ENCODE results near the gene NSUN7. TPM values are rescaled to one million over a fixed set of nuclear protein-coding genes. Genes with fewer than 3 reads are reported as not detected.
A peak's percentile ranks its signal among the peaks of the same experiment; 100 is the strongest.

Gene NSUN7
- total and polyA plus RNA-seq, 7 donors = 0.03 to 0.39 (median 0.11) TPM; not detected in 4

DNA sequence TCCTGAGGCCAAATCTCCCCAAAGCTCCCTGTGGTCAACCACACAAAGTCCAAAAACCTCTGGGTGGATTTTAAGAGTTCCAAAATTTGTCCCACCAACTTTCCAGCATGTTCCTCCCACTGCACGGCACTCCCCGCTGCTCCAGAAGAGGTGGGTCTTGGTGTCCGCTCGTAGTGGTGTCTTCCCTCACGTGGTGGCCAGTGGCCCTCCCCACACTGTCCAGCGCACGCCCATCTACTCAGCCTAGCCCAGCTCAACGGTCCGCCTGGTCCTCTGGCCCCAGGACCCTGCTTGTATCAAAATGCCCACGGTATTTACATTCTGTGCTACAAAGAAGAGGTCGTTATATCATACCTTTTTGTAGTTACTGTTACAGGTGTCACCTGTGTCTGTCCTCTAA, 83.5 kb downstream of the NSUN7 start:
- peaks cover 0 to 34% of the 10 kb centered on the region in 2 donors for H3K36me3 ChIP-seq (ENCODE audit: insufficient read depth in 1 of 2, low read depth in 1 of 2)
- TF ChIP-seq, protein P1, sequence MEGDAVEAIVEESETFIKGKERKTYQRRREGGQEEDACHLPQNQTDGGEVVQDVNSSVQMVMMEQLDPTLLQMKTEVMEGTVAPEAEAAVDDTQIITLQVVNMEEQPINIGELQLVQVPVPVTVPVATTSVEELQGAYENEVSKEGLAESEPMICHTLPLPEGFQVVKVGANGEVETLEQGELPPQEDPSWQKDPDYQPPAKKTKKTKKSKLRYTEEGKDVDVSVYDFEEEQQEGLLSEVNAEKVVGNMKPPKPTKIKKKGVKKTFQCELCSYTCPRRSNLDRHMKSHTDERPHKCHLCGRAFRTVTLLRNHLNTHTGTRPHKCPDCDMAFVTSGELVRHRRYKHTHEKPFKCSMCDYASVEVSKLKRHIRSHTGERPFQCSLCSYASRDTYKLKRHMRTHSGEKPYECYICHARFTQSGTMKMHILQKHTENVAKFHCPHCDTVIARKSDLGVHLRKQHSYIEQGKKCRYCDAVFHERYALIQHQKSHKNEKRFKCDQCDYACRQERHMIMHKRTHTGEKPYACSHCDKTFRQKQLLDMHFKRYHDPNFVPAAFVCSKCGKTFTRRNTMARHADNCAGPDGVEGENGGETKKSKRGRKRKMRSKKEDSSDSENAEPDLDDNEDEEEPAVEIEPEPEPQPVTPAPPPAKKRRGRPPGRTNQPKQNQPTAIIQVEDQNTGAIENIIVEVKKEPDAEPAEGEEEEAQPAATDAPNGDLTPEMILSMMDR (IDR thresholded peaks at IDR 0.05) = no peak
- WGBS, 3 donors = 89 to 96% (median 90%) methylated on average over 11 of the region's 11 CpGs

DNA sequence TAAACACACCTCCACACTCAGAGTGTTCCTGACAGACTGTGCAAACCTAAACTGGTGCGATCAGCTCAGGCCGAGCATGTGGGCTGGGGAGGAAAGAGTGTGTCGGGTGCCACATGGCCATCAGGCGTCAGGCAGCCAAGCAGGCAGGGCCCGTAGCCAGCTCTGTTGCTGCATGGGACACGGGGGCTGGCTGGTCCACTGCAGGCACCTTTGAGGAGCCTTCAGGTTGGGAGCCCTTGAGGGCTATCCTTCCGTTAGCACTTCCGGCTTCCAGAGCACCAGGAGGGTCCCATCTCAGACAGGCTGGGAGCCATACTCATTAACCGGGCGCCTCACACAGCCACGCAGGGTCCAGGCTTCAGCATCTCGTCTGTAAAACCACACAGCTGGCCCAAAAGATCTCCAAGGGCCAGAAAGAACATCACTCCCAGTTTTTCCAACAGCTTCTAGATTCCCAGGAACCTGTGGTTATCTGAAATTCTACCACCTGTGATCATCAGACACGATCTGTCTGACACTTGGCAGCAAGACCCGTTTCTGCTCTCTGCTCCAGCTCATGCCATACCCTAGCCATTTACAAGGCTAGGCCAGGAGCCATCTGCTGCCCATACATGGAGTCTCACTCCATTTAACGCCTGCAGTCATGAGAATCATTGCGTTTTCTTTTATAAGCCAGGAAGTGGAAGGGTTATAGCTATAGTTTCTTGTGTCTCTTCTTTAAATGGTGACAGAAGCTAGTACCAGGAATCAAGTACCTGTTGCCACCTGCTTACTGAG, 87.5 kb downstream of the NSUN7 start:
- H3K9me3 ChIP-seq = no peaks in the 10 kb centered on the region
- TF ChIP-seq, protein P1 (IDR thresholded peaks at IDR 0.05) = no peak
- H3K27ac ChIP-seq = peak overlapping the region; percentile 63
- H3K4me1 ChIP-seq = no peaks in the 10 kb centered on the region
- H3K27me3 ChIP-seq (ENCODE audit: insufficient read depth in 3 of 3, low read length in 2 of 3) = no peaks in the 10 kb centered on the region
- ATAC-seq (peak; percentile 64 to 71 (median 66)), DNase-seq (no peak)
- H3K4me3 ChIP-seq = no peak overlapping the region
- intact Hi-C loops (cut with DNase I) = no loop called here
- H3K36me3 ChIP-seq (ENCODE audit: insufficient read depth in 1 of 2, low read depth in 1 of 2) = peaks cover 0 to 22% of the 10 kb centered on the region in 2 donors
- 33 to 54% (median 33%) methylated on average over 16 of the region's 16 CpGs for WGBS, 3 donors

More for the DNA sequence above, 83.5 kb downstream of the NSUN7 start:
- DNase-seq (no peak), ATAC-seq (no peak)
- no peaks in the 10 kb centered on the region for H3K9me3 ChIP-seq
- intact Hi-C loops (cut with DNase I) = no loop called here
- H3K4me3 ChIP-seq = no peak overlapping the region
- no peaks in the 10 kb centered on the region for H3K4me1 ChIP-seq
- no peaks in the 10 kb centered on the region for H3K27me3 ChIP-seq (ENCODE audit: insufficient read depth in 3 of 3, low read length in 2 of 3)
- no peak overlapping the region for H3K27ac ChIP-seq

DNA sequence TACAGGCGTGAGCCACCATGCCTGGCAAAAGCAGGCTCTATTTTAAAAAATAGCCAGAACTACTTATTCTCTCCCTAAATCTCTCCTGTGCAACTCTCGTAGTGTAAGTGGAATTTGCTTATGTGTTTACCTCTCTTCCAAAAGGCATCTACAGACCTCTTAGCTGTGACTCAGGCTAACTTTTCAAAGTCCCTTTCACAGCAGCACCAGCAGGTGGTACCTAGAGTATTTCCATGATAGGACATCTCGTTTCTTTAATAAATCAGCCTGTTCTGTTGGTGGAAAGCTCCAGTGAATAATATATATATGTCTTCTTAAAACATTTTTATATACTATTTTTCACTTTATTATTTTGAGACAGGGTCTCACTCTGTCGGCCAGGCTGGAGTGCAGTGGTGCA, 89.0 kb downstream of the NSUN7 start:
- Histone ChIP-seq H3K27me3 (ENCODE audit: insufficient read depth in 3 of 3, low read length in 2 of 3) (no peaks in the 10 kb centered on the region), H3K9me3 (no peaks in the 10 kb centered on the region), H3K4me3 (no peak overlapping the region), H3K4me1 (peaks cover 7% of the 10 kb centered on the region), H3K27ac (no peak overlapping the region), H3K36me3 (ENCODE audit: insufficient read depth in 1 of 2, low read depth in 1 of 2) (peaks cover 0 to 18% of the 10 kb centered on the region in 2 donors)
- TF ChIP-seq, protein P1 (IDR thresholded peaks at IDR 0.05) = no peak
- ATAC-seq = no peak
- 84 to 96% (median 85%) methylated on average over 4 of the region's 4 CpGs for WGBS, 3 donors
- intact Hi-C loops (cut with DNase I) = no loop called here
- DNase-seq = no peak

DNA sequence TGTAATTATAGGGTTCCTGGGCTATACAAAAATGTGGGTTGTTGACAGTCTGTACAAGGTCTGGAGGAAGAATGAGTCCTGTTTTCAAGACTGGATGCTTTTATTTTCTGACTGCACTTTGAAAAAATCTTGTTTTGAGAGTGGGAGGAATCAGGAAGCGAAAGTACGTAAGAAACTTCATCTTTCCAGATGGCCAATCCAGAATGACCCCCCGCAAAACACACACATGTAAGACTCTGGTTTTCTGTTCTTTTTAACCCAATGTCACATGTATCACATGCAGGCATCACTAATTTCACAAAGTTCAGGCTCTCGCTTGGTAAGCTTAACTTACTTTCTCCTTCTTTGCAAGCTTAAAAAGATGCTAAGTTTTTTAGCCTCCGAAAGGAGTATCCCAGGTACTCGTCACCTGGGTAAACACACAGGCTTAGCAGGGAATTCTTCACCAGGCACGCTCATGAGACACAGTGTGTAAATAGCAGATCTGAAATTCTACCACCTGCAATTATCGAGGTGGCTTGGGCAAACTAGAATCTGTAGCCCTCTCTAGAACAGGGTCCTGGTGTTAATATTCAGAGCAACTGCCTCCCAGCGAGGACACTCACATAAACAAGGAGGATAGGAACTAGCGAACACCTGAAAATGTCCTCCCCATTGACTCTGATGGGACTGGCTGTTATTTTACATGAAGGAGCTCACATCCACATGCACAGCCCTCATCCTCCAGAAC, 90.7 kb downstream of the NSUN7 start:
- 74 to 90% (median 84%) methylated on average over 10 of the region's 10 CpGs for WGBS, 3 donors
- H3K36me3 ChIP-seq (ENCODE audit: insufficient read depth in 1 of 2, low read depth in 1 of 2) = peaks cover 0 to 6% of the 10 kb centered on the region in 2 donors
- peak overlapping the region; percentile 87 for H3K27ac ChIP-seq
- no peak for DNase-seq
- intact Hi-C loops (cut with DNase I) = loop anchor here in 1 of 2 donors (5.0 to 10.0 kb wide), 3 partner anchors 57 to 106 kb away; no protein-coding TSS in a partner anchor
- ATAC-seq = no peak
- TF ChIP-seq, protein P1 (IDR thresholded peaks at IDR 0.05) = no peak
- no peaks in the 10 kb centered on the region for H3K27me3 ChIP-seq (ENCODE audit: insufficient read depth in 3 of 3, low read length in 2 of 3)
- H3K4me1 ChIP-seq = peaks cover 22% of the 10 kb centered on the region
- no peaks in the 10 kb centered on the region for H3K9me3 ChIP-seq
- no peak overlapping the region for H3K4me3 ChIP-seq

All from psoas muscle (tissue), 8 donors.